Stimulated activated naive CD8-positive, alpha-beta T cell treated with anti-CD3 and anti-CD28 coated beads, Interleukin-15, Interleukin-2, amounts not matched to agents 100 ng/mL and 50 ng/mL, for 24 hours (primary cell): Measurements from ENCODE around the gene CDC7.
"Not testable (repeated sequence)": the region's sequence is repeated elsewhere in the genome, so short reads cannot be mapped to it uniquely, and the experiment has no call there.

ENCODE experiments used
- H3K27ac Mint-ChIP-seq: one replicate; pipeline ENCODE4 v1.8.0; 2021; ENCODE audit warnings: mild to moderate bottlenecking, mixed read lengths
- H3K27me3 Mint-ChIP-seq: one replicate; pipeline ENCODE4 v1.8.0; 2021; ENCODE audit warnings: mixed read lengths
- H3K36me3 Mint-ChIP-seq: one replicate; pipeline ENCODE4 v1.8.0; 2021; ENCODE audit warnings: low read depth, mixed read lengths
- H3K4me1 Mint-ChIP-seq: one replicate; pipeline ENCODE4 v1.8.0; 2021; ENCODE audit warnings: low read depth, mixed read lengths
- H3K4me3 Mint-ChIP-seq: one replicate; pipeline ENCODE4 v1.8.0; 2021; ENCODE audit warnings: mild to moderate bottlenecking, mixed read lengths
- H3K9me3 Mint-ChIP-seq: one replicate; pipeline ENCODE4 v1.8.0; 2021; ENCODE audit warnings: mixed read lengths

The CDC7 gene

DNA sequence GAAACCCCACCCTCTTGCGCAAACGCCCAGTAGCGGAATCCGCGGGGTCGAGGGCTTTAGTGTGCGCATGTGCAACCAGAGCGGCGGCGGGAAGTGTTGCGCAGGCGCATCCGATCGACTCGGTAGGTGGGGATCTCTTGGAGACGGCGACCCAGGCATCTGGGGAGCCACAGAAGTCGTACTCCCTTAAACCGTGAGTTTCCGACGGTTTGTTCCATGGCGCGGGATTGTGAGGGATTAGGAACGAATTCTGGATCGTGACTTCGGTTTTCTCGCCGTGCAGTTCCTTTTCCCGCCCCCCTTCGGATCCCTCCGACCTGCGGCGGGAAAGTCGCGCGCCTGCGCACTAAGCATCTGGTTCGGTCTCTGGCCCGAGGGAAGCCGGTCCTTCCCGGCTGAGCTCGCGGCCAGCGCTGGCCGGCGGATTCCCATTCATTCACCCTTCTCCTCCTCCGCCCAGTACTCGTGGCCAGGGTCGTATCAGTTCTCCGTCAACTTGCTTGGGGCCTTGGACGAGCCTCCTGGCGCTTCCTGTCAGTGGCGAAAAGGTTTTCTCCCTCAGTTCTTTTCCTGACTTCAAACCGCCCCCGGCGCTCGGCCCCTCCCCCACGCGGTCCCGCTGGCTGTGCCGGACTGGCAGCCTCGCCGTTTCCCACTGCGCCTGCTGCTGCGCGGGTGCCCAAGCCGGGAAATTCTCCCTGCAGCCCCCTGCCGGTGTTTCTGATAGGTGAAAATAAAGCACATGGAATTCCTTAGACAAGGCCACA is at the start of gene CDC7:
CDC7 (plus strand) TSS at position 96 of the 767 bp plus-strand sequence. CDS start 866 bp downstream, outside the sequence.
- no peaks in the 10 kb centered on the region for H3K9me3 Mint-ChIP-seq
- H3K4me3 Mint-ChIP-seq = no peak within 1 kb of the TSS

DNA sequence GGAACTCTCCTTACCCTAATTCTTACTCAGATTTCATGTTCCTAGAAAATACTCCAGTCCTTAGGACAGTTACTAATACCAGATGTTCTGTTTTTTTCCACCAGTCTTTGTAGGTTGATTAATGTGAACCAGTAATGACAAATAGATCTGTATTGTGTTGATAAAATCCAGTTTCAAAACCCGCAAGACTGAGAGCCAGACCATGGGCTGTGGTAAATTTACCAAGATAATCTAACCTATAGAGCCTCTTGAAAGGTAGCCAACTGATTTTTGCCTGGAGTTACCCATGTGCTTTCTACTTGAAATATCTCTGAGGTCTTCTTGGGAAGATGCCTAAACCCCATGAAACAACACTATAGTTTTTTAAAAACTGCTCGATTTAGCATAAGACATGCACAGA is 46.5 kb upstream of the CDC7 start:
- H3K4me1 Mint-ChIP-seq = no peaks in the 10 kb centered on the region
- no peak overlapping the region for H3K4me3 Mint-ChIP-seq
- peaks cover 8% of the 10 kb centered on the region for H3K27me3 Mint-ChIP-seq
- H3K27ac Mint-ChIP-seq = no peak overlapping the region
- no peaks in the 10 kb centered on the region for H3K36me3 Mint-ChIP-seq
- no peaks in the 10 kb centered on the region for H3K9me3 Mint-ChIP-seq

More for the DNA sequence above, at the start of gene CDC7:
- peaks cover 31% of the 10 kb centered on the region for H3K4me1 Mint-ChIP-seq
- H3K36me3 Mint-ChIP-seq = peaks cover 20% of the 10 kb centered on the region
- H3K27me3 Mint-ChIP-seq = no peaks in the 10 kb centered on the region
- H3K27ac Mint-ChIP-seq = no peak within 1 kb of the TSS

DNA sequence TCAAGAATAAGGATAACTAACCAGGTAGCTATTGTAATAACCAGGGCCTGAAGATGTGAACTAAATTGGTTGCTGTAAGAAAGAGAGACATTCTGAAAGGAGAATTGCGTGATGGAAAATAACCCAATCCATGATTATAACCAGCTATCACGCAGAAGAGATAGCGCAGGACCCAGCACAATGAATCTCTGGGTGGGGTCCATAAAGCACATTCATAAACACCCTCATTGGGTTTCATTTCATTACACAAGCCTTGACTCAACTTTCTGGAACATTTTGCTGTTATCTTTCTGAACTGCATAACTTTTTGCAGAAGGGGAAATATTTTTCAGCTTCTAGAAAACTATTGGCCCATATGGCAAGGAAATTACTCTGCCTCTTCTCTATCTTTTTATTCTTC is 45.3 kb upstream of the CDC7 start:
- Mint-ChIP-seq H3K27ac (no peak overlapping the region), H3K9me3 (no peaks in the 10 kb centered on the region), H3K36me3 (no peaks in the 10 kb centered on the region), H3K4me3 (no peak overlapping the region), H3K4me1 (no peaks in the 10 kb centered on the region), H3K27me3 (peaks cover 8% of the 10 kb centered on the region)

DNA sequence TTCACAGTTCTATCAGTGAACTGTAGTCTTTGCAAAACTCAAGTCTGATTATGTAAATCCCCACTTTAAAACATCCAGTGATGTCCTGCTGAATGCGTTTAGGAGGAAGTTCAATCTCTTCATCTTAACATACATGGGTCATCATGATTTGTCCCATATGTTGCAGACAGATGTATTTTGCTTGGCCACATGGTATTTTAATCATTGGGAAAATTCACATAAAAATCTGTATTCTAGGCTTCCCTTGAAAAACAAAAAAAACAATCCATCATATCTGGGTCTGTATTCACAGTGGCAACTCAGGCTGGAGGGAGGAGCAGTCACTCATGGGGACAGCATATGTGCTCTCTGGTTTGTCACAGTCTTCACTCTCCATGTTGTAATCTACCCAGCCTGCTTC is 44.8 kb upstream of the CDC7 start:
- Mint-ChIP-seq H3K36me3 (no peaks in the 10 kb centered on the region), H3K9me3 (no peaks in the 10 kb centered on the region), H3K4me1 (no peaks in the 10 kb centered on the region), H3K27ac (no peak overlapping the region), H3K27me3 (peaks cover 8% of the 10 kb centered on the region), H3K4me3 (no peak overlapping the region)

GRCh38 chr1:91465350-91465749 is 35.3 kb upstream of the CDC7 start:
- not testable (repeated sequence) for H3K27ac Mint-ChIP-seq, H3K36me3 Mint-ChIP-seq, H3K4me1 Mint-ChIP-seq, H3K27me3 Mint-ChIP-seq, H3K4me3 Mint-ChIP-seq
- peaks cover 19% of the 10 kb centered on the region for H3K9me3 Mint-ChIP-seq

GRCh38 chr1:91476533-91477217 is 24.0 kb upstream of the CDC7 start:
- Mint-ChIP-seq H3K4me1 (no peaks in the 10 kb centered on the region), H3K9me3 (no peaks in the 10 kb centered on the region), H3K27me3 (no peaks in the 10 kb centered on the region), H3K4me3 (no peak overlapping the region), H3K27ac (no peak overlapping the region), H3K36me3 (no peaks in the 10 kb centered on the region)

DNA sequence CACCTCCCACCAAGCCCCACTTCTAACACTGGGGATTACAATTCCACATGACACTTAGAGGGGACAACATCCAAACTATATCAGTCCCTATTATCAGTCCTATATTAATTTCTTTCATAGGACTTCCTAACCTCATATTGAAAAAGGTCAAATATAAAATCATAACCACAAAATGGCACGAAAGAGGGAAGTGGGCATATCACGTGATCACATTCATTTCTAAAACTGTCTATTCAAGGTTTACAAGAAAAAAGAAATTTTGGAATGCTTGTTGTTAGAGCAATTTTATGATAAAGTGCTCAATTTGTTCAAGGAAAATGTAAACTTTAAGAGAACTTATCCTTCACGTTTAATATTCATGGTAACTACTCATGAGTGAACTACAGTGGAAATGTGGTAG is 13.2 kb upstream of the CDC7 start:
- peaks cover 17% of the 10 kb centered on the region for H3K27me3 Mint-ChIP-seq
- peaks cover 6% of the 10 kb centered on the region for H3K4me1 Mint-ChIP-seq
- peaks cover 4% of the 10 kb centered on the region for H3K9me3 Mint-ChIP-seq
- no peak overlapping the region for H3K4me3 Mint-ChIP-seq
- no peaks in the 10 kb centered on the region for H3K36me3 Mint-ChIP-seq
- H3K27ac Mint-ChIP-seq = no peak overlapping the region

- H3K4me1 Mint-ChIP-seq = peaks cover 6% of the 10 kb centered on the region
- H3K9me3 Mint-ChIP-seq = no peaks in the 10 kb centered on the region
- no peaks in the 10 kb centered on the region for H3K36me3 Mint-ChIP-seq
- peaks cover 7% of the 10 kb centered on the region for H3K27me3 Mint-ChIP-seq
- no peak overlapping the region for H3K4me3 Mint-ChIP-seq
- no peak overlapping the region for H3K27ac Mint-ChIP-seq
Measured at GRCh38 chr1:91490501-91490900, 10.2 kb upstream of the CDC7 start.

GRCh38 chr1:91498035-91498434 is 2.6 kb upstream of the CDC7 start:
- peaks cover 7% of the 10 kb centered on the region for H3K36me3 Mint-ChIP-seq
- H3K9me3 Mint-ChIP-seq = no peaks in the 10 kb centered on the region
- no peaks in the 10 kb centered on the region for H3K27me3 Mint-ChIP-seq
- H3K4me1 Mint-ChIP-seq = peaks cover 19% of the 10 kb centered on the region
- no peak overlapping the region for H3K4me3 Mint-ChIP-seq
- H3K27ac Mint-ChIP-seq = no peak overlapping the region

DNA sequence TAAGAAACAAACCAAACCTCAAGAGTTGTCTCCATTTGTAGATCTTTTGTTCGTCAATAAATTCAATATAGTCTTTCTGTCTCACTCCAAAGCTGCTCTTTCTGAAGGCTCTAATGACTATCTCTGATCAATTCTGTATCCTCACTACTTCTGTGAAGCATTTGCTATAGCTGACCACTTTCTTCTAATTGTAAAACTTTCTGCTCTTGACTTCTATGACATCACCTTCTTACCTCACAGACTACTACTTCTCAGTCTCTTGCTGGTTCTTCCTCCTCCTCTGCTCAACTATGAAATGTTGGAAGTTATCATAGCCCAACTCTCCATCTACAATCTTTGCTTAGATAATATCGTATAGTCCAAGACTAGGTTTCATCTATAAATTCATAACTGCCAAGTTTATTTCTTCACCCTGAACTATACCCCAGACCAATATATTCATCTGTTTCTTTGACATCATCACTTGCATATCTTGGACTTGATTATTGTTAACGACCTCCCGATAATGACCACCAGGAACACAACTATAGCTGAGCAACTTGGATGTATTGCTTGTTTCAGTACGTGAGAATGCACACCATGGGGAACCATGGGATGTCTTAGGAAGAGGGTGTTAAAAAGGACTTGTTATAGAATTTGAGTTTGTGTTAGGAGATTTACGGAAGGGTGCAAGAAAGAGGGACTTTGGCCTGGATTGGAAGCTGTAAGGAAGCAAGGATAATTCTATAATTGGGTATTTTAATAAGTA is 2.0 kb upstream of the CDC7 start:
- no peak overlapping the region for H3K4me3 Mint-ChIP-seq
- peaks cover 21% of the 10 kb centered on the region for H3K4me1 Mint-ChIP-seq
- no peaks in the 10 kb centered on the region for H3K9me3 Mint-ChIP-seq
- H3K27me3 Mint-ChIP-seq = no peaks in the 10 kb centered on the region
- H3K36me3 Mint-ChIP-seq = peaks cover 8% of the 10 kb centered on the region
- H3K27ac Mint-ChIP-seq = no peak overlapping the region

DNA sequence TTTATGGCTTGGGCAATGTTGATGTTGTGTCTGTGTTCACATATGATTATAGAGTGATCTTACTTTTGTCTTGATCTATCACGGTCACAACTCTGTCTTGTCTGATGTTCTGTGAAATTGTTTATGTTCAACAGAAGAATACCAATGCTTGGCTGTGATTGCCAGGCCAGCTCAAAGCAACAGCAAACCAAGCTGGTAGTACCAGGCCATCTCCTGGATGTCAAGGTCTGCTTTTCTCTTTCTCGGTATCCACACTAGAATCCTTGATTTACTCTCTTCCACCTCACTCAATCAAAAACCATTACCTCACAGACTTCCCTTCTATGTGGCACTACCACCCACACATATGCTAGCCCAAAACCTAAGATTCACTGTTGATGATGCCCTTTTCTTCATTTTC is 1.3 kb upstream of the CDC7 start:
- no peak overlapping the region for H3K4me3 Mint-ChIP-seq
- no peaks in the 10 kb centered on the region for H3K27me3 Mint-ChIP-seq
- H3K27ac Mint-ChIP-seq = no peak overlapping the region
- peaks cover 8% of the 10 kb centered on the region for H3K36me3 Mint-ChIP-seq
- no peaks in the 10 kb centered on the region for H3K9me3 Mint-ChIP-seq
- peaks cover 22% of the 10 kb centered on the region for H3K4me1 Mint-ChIP-seq

DNA sequence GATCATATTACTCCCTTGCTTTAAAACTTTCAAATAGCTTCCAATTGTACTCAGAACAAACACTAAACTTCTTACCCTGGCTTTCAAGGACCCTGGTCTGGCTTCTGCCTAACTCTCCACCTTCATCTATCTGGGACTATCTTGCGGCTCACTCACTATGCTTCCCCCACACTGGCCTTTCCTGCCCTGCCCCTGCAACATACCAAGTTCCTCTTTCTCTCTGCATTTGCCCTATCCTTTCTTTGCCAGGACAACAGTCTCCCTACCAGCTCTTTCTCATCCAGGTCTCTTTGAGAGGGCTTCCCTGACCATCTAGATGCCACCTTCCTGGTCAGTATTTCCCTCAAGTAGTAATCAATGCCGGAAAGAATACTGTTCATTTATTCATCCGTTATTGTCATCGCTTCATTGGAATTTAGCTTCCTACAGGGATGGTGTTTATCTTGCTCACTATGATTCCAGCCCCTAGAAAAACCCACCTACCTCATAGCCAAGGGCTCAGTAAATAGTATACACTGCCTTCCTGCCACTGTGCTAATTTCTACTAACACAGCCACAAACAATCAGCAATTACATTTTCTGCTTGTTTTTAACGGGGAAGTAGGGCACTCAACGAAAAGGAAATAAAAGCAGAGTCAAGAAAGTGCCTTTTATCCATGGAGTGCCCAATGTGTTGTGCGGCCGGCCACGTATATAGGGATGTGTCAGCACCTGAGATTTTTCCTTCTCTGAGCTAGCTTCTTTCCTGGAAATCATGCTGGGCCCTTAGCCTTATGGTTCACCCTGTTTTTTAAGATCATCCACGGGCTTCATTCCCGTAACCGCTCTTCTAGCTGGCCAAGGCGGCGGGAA is 521 bp upstream of the CDC7 start:
- H3K4me3 Mint-ChIP-seq = no peak overlapping the region
- no peaks in the 10 kb centered on the region for H3K9me3 Mint-ChIP-seq
- H3K4me1 Mint-ChIP-seq = peaks cover 30% of the 10 kb centered on the region
- no peaks in the 10 kb centered on the region for H3K27me3 Mint-ChIP-seq
- no peak overlapping the region for H3K27ac Mint-ChIP-seq
- H3K36me3 Mint-ChIP-seq = peaks cover 14% of the 10 kb centered on the region

DNA sequence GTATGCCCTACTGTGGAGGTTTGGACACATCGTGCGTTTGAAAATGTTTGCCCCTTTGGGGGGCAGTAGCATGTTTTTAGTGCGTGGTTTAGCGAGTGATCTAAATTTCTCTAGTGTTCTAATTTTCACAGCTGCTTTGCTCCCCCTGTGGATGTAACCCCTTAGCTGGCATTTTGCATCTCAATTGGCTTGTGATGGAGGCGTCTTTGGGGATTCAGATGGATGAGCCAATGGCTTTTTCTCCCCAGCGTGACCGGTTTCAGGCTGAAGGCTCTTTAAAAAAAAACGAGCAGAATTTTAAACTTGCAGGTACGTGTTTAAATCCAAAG is 836 bp downstream of the CDC7 start:
- H3K27ac Mint-ChIP-seq = no peak overlapping the region
- peaks cover 20% of the 10 kb centered on the region for H3K36me3 Mint-ChIP-seq
- H3K27me3 Mint-ChIP-seq = no peaks in the 10 kb centered on the region
- H3K4me1 Mint-ChIP-seq = peaks cover 31% of the 10 kb centered on the region
- H3K9me3 Mint-ChIP-seq = no peaks in the 10 kb centered on the region
- H3K4me3 Mint-ChIP-seq = no peak overlapping the region

DNA sequence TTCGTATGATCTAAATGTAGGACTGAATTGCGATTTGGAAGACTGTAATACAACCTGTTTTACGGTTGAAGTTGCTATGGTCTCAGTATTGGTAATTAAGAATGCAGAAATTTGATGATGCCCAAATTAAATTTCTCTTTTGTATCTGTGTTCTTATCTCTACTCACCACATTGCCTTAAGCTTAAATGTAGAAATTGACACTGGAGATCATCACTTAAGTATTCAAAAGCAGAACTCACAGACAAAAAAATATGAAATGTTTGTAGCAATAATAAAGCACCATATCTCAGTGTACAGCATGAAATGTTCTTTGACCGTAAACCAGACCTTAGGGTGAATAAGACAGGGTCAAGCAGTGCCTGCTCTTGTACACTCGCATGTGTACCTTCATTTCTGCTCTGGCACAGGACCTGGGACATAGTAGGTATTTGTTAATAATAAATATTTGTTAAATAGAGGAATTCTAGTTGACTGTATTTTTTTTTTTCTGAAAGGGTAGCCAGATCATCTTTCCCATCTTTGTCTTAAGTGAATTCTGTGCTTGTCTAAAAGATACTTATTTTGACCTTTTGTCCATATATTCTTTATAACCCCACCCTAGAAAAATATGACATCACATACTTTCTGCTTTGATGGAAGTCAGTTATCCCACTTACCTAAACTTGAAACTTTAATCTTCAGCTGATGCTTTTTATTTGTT is 1.5 kb downstream of the CDC7 start:
- no peaks in the 10 kb centered on the region for H3K9me3 Mint-ChIP-seq
- H3K4me1 Mint-ChIP-seq = peaks cover 31% of the 10 kb centered on the region
- peaks cover 20% of the 10 kb centered on the region for H3K36me3 Mint-ChIP-seq
- no peak overlapping the region for H3K27ac Mint-ChIP-seq
- H3K4me3 Mint-ChIP-seq = no peak overlapping the region
- H3K27me3 Mint-ChIP-seq = no peaks in the 10 kb centered on the region
